Psoas muscle (tissue), 8 donors: ENCODE measurements around the gene ICE1. TPM values are rescaled to one million over a fixed set of nuclear protein-coding genes. Genes with fewer than 3 reads are reported as not detected.

ENCODE experiments used
- ATAC-seq, 4 donors: fragments of 200-7000 bp; cut with Tn5 transposase; one replicate each; pipeline ENCODE4 v1.9.1; 2020; ENCODE audit warnings: moderate library complexity in 3 of 4, mild to moderate bottlenecking in 2 of 4
- DNase-seq, 2 donors: peaks; one replicate each; pipeline ENCODE4 v3.0.0-alpha.2; 2020
- H3K27ac ChIP-seq: fragments of 200-600 bp; one replicate; pipeline ENCODE4 v1.8.0; 2022
- H3K27me3 ChIP-seq, 3 donors: fragments of 200-600 bp in 1 of 3; one replicate each; pipeline versions ENCODE4 v1.6.1 to v1.8.0; 2013 to 2022; ENCODE audit warnings: low read length in 2 of 3, mild to moderate bottlenecking in 2 of 3, moderate library complexity in 1 of 3; ENCODE audit not compliant: insufficient read depth in 3 of 3
- H3K36me3 ChIP-seq, 2 donors: fragments of 200-600 bp in 1 of 2; one replicate each; pipeline versions ENCODE4 v1.6.1 to v1.8.0; 2013 to 2022; ENCODE audit warnings: low read depth in 1 of 2, mild to moderate bottlenecking in 1 of 2, moderate library complexity in 1 of 2; ENCODE audit not compliant: insufficient read depth in 1 of 2
- H3K4me1 ChIP-seq: fragments of 200-600 bp; one replicate; pipeline ENCODE4 v1.8.0; 2022
- H3K4me3 ChIP-seq: fragments of 200-600 bp; one replicate; pipeline ENCODE4 v1.8.0; 2022; ENCODE audit warnings: mild to moderate bottlenecking
- H3K9me3 ChIP-seq: fragments of 200-600 bp; one replicate; pipeline ENCODE4 v1.8.0; 2022
- CTCF ChIP-seq: fragments of 200-600 bp; IDR thresholded peaks from one replicate; pipeline ENCODE4 v1.8.0; 2022; ENCODE audit warnings: antibody characterized with exemption
- WGBS, 3 donors: extraction: QIAGEN DNeasy Blood & Tissue Kit; methylation state at CpG; one replicate each; pipeline versions ENCODE4 v1.1.6 to v1.1.7; 2013; 5-methylcytosine and 5-hydroxymethylcytosine counted together
- intact Hi-C, 2 donors: fragments of 100-400 bp; cut with DNase I; formaldehyde crosslinking; loops; one replicate each; pipeline versions ENCODE4 v1.11.0 to v1.14.2; 2022
- polyA plus RNA-seq, 3 donors: library from polyadenylated mRNA; stranded (reverse); fragments of 200-250 nt; gene quantifications; one replicate each; pipeline ENCODE4 v1.2.3, GENCODE V29; 2013
- total RNA-seq, 4 donors: library from RNA; stranded (reverse); fragmentation: NEBNext Ultra II Directional in 2 of 4; extraction: Animal tissue kit (Norgen Biotek cat#: 25700) in 2 of 4; gene quantifications; one replicate each; pipeline versions ENCODE4 v1.2.1 to v1.2.4, GENCODE V29; 2021 to 2023
- donor health status: healthy with polysubstance abuse.
- donor health status: DM: no; HTN: no; CAD: no; lungs with moderate emphysema.
- donor health status: Bipolar disorder and iron deficiency.
- donor health status: healthy.
- donor health status: DM: yes; HTN: yes; CAD: no.
- donor health status: DM: no; HTN: no; CAD: no.
- donor health status: DM: no; HTN: no; CAD: no.
- donor health status: DM: yes; HTN: yes; CAD: no.

The ICE1 gene
- total and polyA plus RNA-seq, 7 donors, result 9.9 to 33.6 (median 26.4) TPM

GRCh38 chr5:5436203-5436760 is 13.8 kb downstream of the ICE1 start:
- peaks cover 32% of the 10 kb centered on the region for H3K4me1 ChIP-seq
- peaks cover 0 to 29% of the 10 kb centered on the region in 2 donors for H3K36me3 ChIP-seq
- no peak for TF ChIP-seq CTCF
- ATAC-seq, result no peak
- no peak overlapping the region for H3K4me3 ChIP-seq
- no peak overlapping the region for H3K27ac ChIP-seq
- H3K9me3 ChIP-seq, result no peaks in the 10 kb centered on the region
- H3K27me3 ChIP-seq, result no peaks in the 10 kb centered on the region
- intact Hi-C loops, result no loop called here
- WGBS, 3 donors, result 65 to 85% (median 77%) methylated on average over 4 of the region's 4 CpGs
- DNase-seq, result no peak

GRCh38 chr5:5437227-5438172 is 15.0 kb downstream of the ICE1 start:
- intact Hi-C loops, result no loop called here
- Histone ChIP-seq H3K27me3 (no peaks in the 10 kb centered on the region), H3K4me3 (no peak overlapping the region), H3K27ac (no peak overlapping the region), H3K4me1 (peaks cover 20% of the 10 kb centered on the region), H3K9me3 (no peaks in the 10 kb centered on the region), H3K36me3 (peaks cover 0 to 41% of the 10 kb centered on the region in 2 donors)
- TF ChIP-seq CTCF, result no peak
- DNase-seq (no peak), ATAC-seq (peak; percentile 46 to 70 (median 61))
- WGBS, 3 donors, result 68 to 77% (median 68%) methylated on average over 11 of the region's 11 CpGs

- no peaks in the 10 kb centered on the region for H3K4me1 ChIP-seq
- ATAC-seq (no peak), DNase-seq (no peak)
- intact Hi-C loops, result no loop called here
- TF ChIP-seq CTCF, result no peak
- peaks cover 6 to 99% of the 10 kb centered on the region in 2 donors for H3K36me3 ChIP-seq
- no peaks in the 10 kb centered on the region for H3K27me3 ChIP-seq
- no peaks in the 10 kb centered on the region for H3K9me3 ChIP-seq
- no peak overlapping the region for H3K4me3 ChIP-seq
- no peak overlapping the region for H3K27ac ChIP-seq
- WGBS, 3 donors, result 97 to 98% (median 97%) methylated on average over 1 of the region's 1 CpG
Measured at GRCh38 chr5:5451863-5452262, 29.4 kb downstream of the ICE1 start.

DNA sequence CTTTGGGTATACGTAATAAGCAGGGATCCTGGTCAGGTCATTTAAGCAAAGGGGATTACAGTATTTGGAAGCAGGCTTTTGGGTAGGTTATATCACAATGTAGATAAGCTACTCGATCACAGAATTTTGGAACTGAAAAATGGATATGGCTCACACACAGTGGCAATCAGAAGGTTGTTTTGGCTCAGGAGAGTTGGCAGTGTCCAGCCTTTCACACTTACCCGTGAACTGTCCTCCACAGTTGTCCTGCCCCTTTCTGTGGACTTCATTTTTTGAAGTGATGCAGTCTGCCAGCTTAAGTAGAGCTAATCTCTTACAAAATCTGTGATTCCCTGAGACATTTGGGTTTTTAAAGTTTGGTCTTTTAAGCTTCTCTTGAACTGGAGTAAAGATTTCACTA is 30.7 kb downstream of the ICE1 start:
- ATAC-seq, result no peak
- Histone ChIP-seq H3K27me3 (no peaks in the 10 kb centered on the region), H3K27ac (no peak overlapping the region), H3K9me3 (no peaks in the 10 kb centered on the region), H3K4me3 (no peak overlapping the region), H3K36me3 (peaks cover 8 to 99% of the 10 kb centered on the region in 2 donors), H3K4me1 (no peaks in the 10 kb centered on the region)
- intact Hi-C loops, result no loop called here
- TF ChIP-seq CTCF, result no peak
- DNase-seq, result no peak
- 69 to 92% (median 78%) methylated on average over 3 of the region's 3 CpGs for WGBS, 3 donors
